NCI-H226 (cell line): ENCODE results near the gene EIPR1.
"Not testable (repeated sequence)": the region's sequence is repeated elsewhere in the genome, so short reads cannot be mapped to it uniquely, and the experiment has no call there.

Experiments
- DNase-seq: peaks from one replicate; pipeline ENCODE4 v3.0.0-alpha.2; 2015

EIPR1 gene

DNA sequence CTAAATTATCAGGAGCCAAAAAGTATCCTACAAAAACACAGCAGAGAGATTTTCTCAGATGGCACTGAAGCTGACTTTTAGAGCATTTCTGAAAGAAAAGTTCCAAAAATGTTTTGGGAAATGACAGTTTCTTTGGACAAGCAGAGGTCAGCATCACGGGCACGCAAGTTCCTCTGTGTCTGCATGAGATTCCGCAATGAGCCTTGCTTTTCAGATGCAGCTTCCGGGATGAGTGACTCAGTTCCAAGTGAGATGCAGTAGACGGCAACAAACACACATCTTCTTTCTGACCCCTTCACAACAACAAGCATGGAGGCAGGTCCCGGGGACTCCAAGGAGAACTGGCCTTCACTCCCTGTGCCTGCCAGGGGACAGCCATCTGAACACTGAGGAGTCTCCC is 76.6 kb downstream of the EIPR1 start:
- no peak for DNase-seq

DNA sequence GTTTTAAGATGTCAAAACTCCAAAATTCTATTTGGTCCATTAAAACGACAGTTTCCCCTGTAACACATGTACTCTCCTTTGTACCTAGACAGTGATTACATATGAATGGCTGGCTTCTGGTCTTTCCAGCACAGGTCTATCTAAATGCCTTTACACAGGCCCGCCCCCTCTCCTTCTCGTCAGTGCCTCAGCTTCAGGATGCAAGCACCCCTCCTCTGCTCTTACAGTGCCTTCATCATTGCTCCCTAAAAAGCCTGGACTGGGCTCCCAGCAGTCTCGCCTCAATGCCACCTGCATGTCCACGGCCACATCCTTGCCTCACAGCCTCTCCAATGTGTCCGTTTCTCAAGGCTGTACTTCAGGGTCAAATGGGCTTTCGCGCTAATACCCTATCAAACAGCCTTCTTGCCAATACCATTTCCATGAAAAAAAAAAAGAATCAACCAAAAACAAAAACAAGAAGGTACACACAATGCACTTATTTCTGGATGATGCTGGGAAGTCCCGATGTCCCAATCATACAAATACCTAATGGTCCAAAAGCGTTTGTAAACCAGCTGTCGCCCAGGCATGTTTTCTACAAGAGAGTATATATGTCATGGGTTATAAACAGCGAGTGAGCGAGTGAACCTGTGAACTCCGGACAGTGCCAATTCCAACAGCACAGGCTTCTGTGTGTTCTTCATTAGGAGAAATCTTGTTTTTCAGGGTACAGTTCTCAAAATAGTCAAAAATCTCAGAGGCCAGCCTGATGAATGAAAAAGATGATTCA is 77.2 kb downstream of the EIPR1 start:
- DNase-seq, result no peak

DNA sequence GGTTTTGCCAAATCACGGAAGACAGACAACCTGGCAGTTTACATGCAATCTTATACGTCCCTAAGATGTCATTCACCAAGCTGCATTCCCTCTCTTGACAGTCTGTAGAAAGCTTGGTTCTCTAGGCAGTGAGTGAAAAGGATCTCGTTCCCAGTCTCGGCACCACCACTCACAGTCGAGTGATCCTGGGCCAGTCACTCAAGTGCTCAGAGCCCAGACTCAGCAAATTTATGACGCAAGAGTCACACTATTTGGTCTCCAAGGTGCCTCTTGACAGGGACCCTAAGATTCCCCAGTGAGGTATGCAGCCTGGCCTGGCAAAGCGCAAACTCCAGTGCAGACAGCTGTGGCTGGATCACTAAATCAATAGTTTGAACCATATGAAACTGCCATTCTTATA is 77.9 kb downstream of the EIPR1 start:
- DNase-seq, result no peak

DNA sequence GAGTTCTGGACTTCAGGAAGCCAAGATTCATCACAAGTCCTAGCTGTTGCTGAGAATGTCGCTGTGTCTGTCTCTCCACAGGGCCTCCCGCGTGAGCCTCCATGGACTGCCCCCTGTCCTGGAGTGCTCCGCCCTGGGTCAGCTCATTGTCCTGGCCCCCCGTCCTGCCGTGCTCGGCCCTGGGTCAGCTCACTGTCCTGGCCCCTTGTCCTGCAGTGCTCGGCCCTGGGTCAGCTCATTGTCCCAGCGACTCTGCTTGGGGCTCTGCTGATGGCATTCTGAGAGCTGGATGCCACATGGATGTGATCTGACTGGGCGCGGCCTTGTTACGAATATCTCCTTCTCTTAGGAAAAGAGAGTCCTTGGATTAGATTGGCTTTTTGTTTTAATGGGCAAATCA is 78.5 kb downstream of the EIPR1 start:
- no peak for DNase-seq

DNA sequence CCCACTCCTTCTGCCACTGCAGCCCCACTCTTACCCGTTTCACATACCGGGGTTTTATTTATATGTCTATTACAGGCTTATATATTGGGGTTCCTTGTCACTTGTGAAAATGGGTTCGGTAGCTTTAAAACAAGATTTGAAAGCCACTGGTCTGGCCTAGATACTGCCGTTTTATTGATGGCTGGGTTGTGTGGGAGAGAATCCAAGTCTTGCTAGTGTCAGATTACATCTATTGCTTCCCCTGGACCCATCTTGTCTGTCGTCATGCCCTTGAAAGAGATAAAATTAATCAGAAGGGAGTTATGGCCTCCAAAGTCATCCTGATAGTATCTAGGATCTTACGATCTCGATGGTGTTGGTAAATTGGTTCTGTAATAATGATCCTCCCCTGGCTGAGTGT is 79.4 kb downstream of the EIPR1 start:
- no peak for DNase-seq

DNA sequence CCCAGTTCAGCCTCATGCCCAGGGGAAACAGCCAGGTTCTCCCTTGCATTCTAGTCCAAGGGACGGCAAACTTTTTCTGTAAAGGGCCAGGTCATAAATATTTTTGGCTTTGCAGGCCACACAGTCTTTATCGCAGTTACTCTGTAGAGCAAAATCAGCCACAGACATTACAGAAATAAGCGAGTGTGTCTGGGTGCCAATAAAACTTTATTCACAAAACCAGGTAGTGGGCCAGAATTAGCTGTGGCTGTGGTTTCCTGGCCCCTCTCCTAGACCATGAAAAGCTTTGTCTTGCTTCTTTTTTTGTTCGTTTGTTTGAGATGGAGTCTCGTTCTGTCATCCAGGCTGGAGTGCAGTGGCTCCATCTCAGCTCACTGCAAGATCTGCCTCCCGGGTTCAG is 80.1 kb downstream of the EIPR1 start:
- DNase-seq, result no peak

DNA sequence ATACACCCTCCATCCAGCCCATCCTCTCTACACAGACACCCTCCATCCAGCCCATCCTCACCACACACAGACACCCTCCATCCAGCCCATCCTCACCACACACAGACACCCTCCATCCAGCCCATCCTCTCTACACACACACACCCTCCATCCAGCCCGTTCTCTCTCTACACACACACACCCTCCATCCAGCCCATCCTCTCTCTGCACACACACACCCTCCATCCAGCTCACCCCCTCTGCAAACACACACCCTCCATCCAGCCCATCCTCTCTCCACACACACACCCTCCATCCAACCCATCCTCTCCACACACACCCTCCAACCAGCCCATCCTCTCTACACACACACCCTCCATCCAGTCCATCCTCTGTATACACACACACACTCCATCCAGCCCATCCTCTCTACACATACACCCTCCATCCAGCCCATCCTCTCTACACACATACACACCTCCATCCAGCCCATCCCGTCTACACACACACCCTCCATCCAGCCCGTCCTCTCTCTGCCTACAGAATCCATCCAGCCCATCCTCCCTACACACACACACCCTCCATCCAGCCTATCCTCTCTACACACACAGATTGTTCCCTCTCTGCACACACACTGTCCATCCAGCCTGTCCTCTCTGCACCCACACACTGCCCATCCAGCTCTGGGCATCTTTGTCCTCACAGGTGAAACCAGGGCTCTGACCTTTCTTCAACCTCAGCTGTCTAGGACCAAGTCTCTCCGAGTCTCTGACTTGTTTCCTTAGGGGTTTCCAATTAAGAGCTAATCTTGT is 81.2 kb downstream of the EIPR1 start:
- DNase-seq, result no peak

DNA sequence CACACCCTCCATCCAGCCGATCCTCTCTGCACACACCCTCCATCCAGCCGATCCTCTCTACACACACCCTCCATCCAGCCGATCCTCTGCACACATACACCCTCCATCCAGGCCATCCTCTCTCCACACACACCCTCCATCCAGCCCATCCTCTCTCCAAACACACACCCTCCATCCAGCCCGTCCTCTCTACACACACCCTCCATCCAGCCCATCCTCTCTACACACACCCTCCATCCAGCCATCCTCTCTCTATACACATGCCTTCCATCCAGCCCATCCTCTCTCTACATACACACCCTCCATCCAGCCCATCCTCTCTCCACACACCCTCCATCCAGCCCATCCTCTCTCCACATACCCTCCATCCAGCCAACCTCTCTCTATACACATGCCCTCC is 83.1 kb downstream of the EIPR1 start:
- no peak for DNase-seq

DNA sequence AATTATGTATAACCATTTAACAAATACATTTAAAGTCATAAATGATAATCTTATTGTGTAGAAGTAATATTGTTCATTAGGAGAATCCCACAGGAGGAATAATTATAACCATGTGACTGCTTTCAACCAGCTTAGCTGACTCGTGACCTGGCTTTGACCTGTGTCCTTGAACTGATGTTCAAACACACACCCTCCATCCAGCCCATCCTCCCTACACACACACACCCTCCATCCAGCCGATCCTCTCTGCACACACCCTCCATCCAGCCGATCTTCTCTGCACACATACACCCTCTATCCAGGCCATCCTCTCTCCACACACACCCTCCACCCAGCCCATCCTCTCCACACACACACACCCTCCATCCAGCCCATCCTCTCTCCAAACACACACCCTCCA is 83.5 kb downstream of the EIPR1 start:
- no peak for DNase-seq

DNA sequence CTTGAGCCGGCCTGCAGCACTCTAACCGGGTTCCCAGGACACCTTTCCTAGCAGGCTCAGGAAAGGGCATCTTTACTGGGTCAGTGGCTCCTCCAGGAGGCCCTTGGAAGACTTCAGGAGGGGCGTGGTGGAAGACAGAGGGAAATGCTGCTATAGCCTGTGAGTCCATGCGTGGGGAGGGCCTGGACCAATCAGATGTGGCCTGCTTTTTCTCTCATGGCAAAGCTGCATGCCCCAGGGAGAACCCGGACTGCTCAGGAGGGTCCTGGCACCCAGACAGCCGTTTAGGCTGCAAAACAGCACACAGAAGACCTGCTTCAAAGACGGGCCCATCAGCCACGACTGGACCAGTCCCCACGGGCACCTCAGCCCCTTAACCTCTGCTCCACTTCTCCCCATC is 84.4 kb downstream of the EIPR1 start:
- DNase-seq, result no peak

DNA sequence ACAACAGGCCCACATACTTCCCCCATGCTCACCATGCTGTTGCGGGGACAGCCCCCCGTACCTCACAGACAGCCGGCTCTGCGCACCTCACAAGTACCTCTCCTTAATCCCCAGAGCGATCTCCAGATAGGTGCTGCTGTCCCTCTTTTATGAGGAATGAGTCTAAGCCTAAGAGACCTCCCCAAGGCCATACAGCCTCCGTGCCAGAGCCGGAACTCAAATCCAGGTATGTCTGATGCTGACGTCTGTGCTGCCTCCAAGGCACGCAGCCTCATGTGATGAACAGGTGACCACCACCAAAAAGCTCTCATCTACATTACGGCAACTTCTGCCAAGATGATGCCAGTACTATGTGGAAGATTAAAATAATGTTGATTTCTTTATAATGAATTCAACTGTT is 85.2 kb downstream of the EIPR1 start:
- DNase-seq, result no peak

DNA sequence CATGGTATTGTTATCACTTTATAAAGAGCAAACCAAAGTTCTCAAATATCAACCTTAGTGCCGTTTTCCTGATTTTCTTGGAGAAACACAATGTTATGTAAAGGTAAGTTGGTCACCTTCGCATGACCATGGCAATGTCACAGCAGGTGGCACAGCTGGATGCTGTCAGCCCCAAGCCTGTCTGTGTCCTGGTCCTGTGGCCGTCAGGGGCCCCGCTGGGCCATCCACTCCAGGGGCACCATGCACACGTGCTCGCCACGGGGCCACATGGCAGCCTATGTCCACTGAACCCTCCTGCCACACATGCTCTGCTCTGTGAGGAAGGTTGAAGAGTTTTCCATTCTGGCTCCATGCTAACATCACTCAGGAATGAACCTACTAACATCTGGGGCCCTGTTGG is 85.9 kb downstream of the EIPR1 start:
- no peak for DNase-seq

DNA sequence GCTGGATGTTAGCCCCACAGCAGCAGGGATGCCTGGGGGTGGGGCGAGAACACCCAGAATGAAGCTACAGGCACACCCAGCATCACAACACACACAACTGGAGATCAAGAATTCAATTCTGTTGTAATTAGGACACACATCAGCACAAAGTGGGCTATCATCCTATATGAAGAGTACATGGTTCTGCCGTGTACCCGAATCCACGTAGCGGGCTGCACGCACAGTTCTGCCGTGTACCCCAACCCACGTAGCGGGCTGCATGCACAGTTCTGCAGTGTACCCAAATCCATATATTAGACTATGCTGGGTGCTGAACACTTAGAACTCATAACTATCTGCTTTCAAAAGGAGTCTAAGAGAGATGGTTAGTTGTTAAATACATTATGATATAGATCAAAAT is 86.5 kb downstream of the EIPR1 start:
- DNase-seq, result no peak

DNA sequence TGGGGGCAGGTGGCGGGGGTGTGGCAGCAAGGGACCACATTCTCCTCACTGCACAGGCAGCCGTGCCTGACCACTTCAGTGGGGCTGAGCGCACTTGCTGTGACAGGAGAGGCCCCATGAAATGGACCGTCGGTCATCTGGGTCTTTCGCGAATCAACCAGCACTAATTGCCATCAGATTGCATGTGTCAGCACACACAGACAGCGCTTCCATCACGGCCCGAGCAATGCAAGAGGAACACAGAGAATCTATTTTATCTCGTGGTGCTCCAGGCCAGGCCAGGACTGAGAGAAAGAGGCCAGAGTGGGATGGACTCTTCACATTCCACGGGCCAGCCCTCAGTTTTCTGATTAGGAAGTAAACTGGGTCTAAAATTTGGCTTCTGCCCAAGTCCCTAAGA is 87.0 kb downstream of the EIPR1 start:
- DNase-seq, result no peak

DNA sequence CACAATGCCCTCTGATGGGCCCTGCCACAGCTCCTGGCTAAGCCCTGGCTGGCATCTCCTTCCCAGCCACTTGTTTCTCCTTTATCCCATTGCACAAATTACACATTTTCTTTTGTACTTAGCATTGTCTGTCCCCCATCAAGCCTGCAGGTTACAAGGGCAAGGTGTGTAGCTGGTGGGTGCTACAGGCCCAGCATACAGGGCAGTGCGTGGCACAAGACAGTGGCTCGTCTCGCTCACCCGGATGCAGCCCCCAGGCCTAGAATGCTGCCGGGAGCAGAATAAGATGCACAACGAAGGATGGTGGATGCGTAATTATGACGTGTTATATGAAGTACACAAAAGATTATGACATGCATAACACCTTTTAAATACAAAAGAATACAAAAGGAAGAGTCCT is 87.6 kb downstream of the EIPR1 start:
- DNase-seq, result no peak

DNA sequence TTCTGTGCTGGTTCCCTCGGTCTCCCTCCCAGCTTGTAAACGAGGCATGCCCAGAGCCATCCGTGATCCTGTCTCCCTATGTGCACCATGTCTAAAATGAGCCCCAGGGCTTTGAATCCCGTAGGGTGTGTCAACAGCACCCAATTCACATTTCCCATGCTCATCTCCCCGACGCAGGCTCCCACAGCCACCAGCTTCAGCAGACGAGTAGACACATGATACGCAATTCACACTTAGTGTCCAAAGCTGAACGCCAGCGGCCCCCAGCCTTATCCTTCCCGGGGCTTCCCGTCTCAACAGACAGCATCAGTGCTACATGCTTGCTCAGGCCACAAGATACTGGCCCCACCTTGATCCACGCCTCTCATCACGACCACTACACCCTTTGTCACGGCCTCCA is 88.1 kb downstream of the EIPR1 start:
- DNase-seq, result no peak

DNA sequence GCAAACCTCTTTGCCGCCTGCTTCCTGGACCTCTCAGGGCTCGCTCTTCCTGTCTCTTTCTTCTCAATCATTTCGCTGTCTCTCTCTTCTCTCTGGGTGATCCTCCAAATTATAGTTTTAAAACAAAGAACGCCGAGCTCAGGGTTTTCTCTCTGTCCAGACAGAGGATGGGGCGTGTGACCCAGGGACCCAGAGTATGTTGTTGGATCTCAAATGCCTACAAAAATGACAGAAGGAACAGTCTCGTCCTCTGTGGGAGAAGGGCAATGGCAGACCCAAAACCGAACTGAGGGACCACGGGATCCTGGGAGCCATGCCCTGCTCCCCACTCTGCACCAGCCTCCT is 88.5 kb downstream of the EIPR1 start:
- no peak for DNase-seq

DNA sequence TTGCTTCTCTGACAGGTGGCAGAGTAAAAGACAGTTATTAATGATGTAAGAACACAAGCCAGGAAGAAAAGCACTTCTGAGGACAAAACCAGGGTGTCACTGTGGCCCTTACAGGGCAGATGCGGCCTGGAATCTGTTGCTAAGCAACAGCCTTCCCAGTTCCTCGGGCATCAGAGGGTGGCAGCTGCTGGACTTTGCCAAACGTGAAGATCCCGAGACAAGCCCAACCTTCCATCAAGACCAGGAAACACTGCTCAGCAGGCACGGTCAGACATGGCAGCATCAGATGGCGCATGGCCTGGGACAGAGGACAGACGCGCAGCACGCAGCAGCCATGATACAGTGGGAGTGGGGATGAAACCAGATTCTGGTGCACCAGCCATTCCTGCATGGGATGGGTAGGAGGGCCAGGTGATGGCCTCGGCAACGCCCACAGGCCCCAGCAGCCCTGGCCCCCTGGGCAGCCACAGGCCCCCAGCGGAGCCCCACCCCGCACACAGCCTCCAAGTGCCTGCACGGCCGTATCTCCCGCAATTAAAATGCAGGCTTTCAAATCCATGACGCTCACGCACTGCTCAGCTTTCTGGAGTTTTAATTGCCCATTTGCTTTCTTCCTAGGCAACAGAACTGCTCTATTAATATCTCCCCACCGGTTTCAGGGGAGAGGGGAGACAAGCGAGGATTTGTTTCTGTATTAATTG is 89.0 kb downstream of the EIPR1 start:
- no peak for DNase-seq

DNA sequence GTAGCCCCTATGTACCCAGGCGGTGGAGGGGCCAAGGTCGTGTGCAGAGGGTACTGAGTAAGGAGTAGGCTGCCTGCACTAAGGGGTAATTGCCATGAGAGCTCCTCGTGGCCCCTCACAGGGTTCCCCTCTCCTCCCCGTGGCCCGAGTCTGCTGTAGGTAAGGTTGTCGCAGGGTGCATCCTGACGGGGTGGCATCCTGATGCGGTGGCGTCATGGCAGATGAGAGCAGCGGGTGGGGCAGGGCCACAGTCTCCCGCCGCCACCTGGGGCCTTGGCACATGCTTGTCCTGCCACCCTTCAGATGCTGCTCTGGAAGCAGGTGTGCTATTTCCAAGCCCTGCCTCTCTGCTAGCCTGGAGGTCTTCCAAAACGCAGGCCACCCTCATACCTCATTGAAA is 89.7 kb downstream of the EIPR1 start:
- no peak for DNase-seq

DNA sequence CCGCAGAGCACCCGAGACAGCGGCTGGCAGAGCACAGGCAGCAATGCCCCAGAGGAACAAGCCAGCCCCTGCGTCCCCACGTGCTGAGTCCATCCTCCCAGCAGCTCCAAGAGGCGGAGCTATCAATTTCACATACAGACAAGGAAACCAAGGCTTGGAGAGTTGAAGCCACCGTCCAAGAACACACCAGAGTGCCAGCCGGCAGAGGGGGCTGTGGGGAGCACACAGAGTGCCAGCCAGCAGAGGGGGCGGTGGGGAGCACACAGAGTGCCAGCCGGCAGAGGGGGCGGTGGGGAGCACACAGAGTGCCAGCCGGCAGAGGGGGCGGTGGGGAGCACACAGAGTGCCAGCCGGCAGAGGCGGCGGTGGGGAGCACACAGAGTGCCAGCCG is 91.0 kb downstream of the EIPR1 start:
- DNase-seq, result not testable (repeated sequence)

DNA sequence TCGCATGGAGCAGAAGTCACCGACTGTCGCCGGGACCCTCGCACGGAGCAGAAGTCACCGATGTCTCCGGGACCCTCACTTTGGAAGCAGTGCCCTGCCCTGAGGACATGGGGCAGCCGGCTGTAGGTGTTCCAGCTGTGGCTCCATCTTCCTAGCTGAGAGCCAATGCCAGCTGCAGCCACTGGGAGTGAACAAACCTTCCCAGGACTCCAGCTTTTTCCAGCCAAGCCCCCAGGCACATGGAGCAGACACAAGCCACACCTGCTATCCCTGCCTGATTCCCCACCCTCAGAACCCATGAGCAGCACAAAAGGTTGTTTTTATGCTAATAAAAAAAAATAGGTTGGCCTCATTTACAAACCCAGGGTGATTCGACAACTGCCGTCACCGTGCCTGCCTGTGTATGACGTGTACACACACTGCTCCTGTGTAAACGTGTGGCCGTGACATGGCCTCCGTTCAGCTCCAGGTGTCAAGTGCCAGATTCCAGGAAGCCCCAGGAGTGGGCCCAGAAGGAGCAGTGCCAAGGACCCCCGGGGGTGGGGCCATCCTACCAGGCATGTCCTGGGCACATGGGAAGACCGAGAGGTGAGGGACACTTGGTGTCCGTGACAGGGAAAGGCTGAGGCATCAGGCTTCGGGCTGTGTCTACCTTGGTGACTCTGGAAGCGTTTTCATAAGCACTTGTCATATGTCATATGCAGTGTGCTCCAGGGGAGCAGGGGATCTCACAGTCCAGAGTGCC is 91.5 kb downstream of the EIPR1 start:
- no peak for DNase-seq

DNA sequence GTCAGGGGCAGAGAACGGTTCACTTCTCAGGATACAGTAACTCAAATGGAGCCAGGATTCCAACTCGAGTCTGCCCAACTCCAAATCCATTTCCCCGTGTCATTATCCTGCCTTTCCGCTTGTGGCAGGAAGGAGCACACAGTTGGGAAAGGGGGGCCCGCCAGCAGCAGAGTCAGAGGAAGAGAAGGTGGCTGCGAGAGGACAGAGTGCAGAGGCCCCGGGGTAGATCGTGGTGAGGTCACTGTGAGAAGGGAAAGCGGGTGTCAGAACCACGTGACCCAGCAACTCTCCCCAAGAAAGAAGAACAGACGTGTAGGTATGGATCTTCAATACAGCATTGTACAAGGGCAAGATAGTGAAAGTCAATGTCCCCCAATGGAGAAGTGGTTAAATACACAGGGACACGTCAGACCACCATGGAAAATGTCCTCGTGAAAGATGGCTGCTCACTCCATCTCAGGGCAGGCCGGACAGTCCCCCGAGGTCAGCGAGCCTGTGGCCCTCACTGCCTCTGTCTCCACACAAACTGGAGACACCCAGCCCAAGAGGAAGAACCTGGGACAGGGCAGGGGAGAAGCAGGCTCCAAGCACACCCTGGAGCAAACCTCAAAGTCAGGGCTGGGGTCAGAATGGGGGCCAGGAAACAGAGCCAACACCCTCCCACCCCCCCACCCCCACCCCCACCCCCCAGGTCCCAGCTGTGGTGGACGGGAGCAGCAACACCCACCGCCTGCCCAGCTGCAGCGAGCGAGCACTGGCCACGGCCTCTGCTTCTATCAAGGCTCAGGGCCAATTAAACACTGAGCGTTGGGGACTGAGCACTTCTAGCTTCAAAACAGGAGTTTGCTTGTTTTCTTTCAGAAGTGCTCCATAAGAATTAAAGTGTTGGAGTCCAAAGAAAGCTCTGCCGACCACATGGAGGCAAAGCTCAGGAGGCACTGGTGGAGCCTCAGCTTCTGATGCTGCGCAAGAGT is 92.7 kb downstream of the EIPR1 start:
- no peak for DNase-seq
